Liver (tissue), 9 donors: ENCODE data around the gene TFCP2. TPM values are rescaled to one million over a fixed set of nuclear protein-coding genes. Genes with fewer than 3 reads are reported as not detected.

Source experiments
- DNase-seq: peaks from one replicate; pipeline ENCODE4 v3.0.0-alpha.2; 2017; ENCODE audit warnings: low spot score
- H3K27ac ChIP-seq, 2 donors: one replicate each; pipeline ENCODE4 v1.7.0; 2013; ENCODE audit warnings: inconsistent platforms in 2 of 2, low read length in 2 of 2, control low read depth in 1 of 2, low read depth in 1 of 2, mild to moderate bottlenecking in 1 of 2
- H3K27me3 ChIP-seq, 4 donors: one replicate each; pipeline versions ENCODE4 v1.6.1 to v1.7.0; 2013; ENCODE audit warnings: low read length in 3 of 4, inconsistent platforms in 1 of 4, mild to moderate bottlenecking in 1 of 4, moderate library complexity in 1 of 4; ENCODE audit not compliant: control insufficient read depth in 4 of 4, insufficient read depth in 4 of 4
- H3K36me3 ChIP-seq, 4 donors: one replicate each; pipeline versions ENCODE4 v1.6.1 to v1.7.0; 2013; ENCODE audit warnings: low read length in 3 of 4, mild to moderate bottlenecking in 3 of 4, low read depth in 1 of 4, moderate library complexity in 1 of 4; ENCODE audit not compliant: control insufficient read depth in 4 of 4, insufficient read depth in 3 of 4
- H3K4me1 ChIP-seq, 4 donors: one replicate each; pipeline versions ENCODE4 v1.6.1 to v1.7.0; 2013; ENCODE audit warnings: low read length in 3 of 4, mild to moderate bottlenecking in 3 of 4, moderate library complexity in 1 of 4; ENCODE audit not compliant: control insufficient read depth in 4 of 4, insufficient read depth in 4 of 4
- H3K4me3 ChIP-seq, 3 donors: one replicate each; pipeline versions ENCODE4 v1.6.1 to v1.7.0; 2013; ENCODE audit warnings: low read length in 3 of 3, control low read depth in 1 of 3, low read depth in 1 of 3, mild to moderate bottlenecking in 1 of 3
- H3K9ac ChIP-seq, 2 donors: one replicate each; pipeline ENCODE4 v1.7.0; 2013; ENCODE audit warnings: low read length in 2 of 2, mild to moderate bottlenecking in 2 of 2, moderate library complexity in 2 of 2, control low read depth in 1 of 2, low read depth in 1 of 2
- H3K9me3 ChIP-seq, 4 donors: one replicate each; pipeline versions ENCODE4 v1.6.1 to v1.7.0; 2013; ENCODE audit warnings: low read length in 3 of 4; ENCODE audit not compliant: control insufficient read depth in 4 of 4
- ATF3 ChIP-seq: IDR thresholded peaks from 2 replicates; pipeline ENCODE4 v1.6.1; 2016; ENCODE audit warnings: antibody characterized with exemption
- CTCF ChIP-seq: fragments of 150-350 bp; IDR thresholded peaks from 2 replicates; pipeline ENCODE4 v1.5.1; 2017; ENCODE audit warnings: improper control_type of control experiment, low read depth, low read length; ENCODE audit not compliant: missing input control
- EGR1 ChIP-seq, 2 donors: IDR thresholded peaks; 2 replicates each; pipeline ENCODE4 v1.6.1; 2016 to 2018; ENCODE audit warnings: antibody characterized with exemption in 2 of 2, low read depth in 2 of 2
- FOXA1 ChIP-seq: IDR thresholded peaks from 2 replicates; pipeline ENCODE4 v1.6.1; 2016; ENCODE audit warnings: antibody characterized with exemption
- GABPA ChIP-seq, 2 donors: IDR thresholded peaks in 1 of 2; conservative IDR thresholded peaks in 1 of 2; 2 replicates each; pipeline ENCODE4 v1.6.1; 2016; ENCODE audit warnings: antibody characterized with exemption in 2 of 2, mild to moderate bottlenecking in 1 of 2, moderate library complexity in 1 of 2
- JUND ChIP-seq, 2 donors: IDR thresholded peaks; 2 replicates each; pipeline ENCODE4 v1.6.1; 2016; ENCODE audit warnings: antibody characterized with exemption in 2 of 2
- NR2F2 ChIP-seq: IDR thresholded peaks from 2 replicates; pipeline ENCODE4 v1.6.1; 2016; ENCODE audit warnings: antibody characterized with exemption
- RAD21 ChIP-seq, 2 donors: IDR thresholded peaks; 2 replicates each; pipeline ENCODE4 v1.6.1; 2016; ENCODE audit warnings: antibody characterized with exemption in 2 of 2, mild to moderate bottlenecking in 2 of 2
- SP1 ChIP-seq: IDR thresholded peaks from 2 replicates; pipeline ENCODE4 v1.6.1; 2018; ENCODE audit warnings: antibody characterized with exemption, mild to moderate bottlenecking
- YY1 ChIP-seq: IDR thresholded peaks from 2 replicates; pipeline ENCODE4 v1.6.1; 2016; ENCODE audit warnings: antibody characterized with exemption, mild to moderate bottlenecking
- ZBTB33 ChIP-seq: IDR thresholded peaks from 2 replicates; pipeline ENCODE4 v1.6.1; 2016; ENCODE audit warnings: antibody characterized with exemption
- WGBS: extraction: QIAGEN DNeasy Blood & Tissue Kit; methylation state at CpG from one replicate; pipeline ENCODE4 v1.1.7; 2013; 5-methylcytosine and 5-hydroxymethylcytosine counted together
- polyA plus RNA-seq, 2 donors: library from polyadenylated mRNA; stranded (reverse) in 1 of 2; unstranded in 1 of 2; fragments of 200-250 nt in 1 of 2; fragments of >200 nt in 1 of 2; fragmentation: Nextera tagmentation in 1 of 2; extraction: Ambion mirVana in 1 of 2; gene quantifications; one replicate each; pipeline versions ENCODE4 v1.2.1 to v1.2.3, GENCODE V29; 2013 to 2015
- total RNA-seq, 2 donors: library from RNA; depleted of rRNA; stranded (reverse); fragments of >200 nt; gene quantifications; one replicate each; pipeline ENCODE4 v1.2.3, GENCODE V29; 2014
- donor health status: healthy.
- donor health status: healthy.
- donor health status: healthy.
- donor health status: healthy.
- donor health status: healthy.

Gene TFCP2
- total and polyA plus RNA-seq, 4 donors, result 1.6 to 8.6 (median 5.1) TPM

GRCh38 chr12:51217968-51218606, 45.2 kb upstream of the TFCP2 start, which contains the start of gene POU6F1 (continued):
- TF ChIP-seq ATF3, result no peak

GRCh38 chr12:51217133-51217967, 44.4 kb upstream of the TFCP2 start:
- TF ChIP-seq YY1 (no peak), RAD21 (IDR thresholded peaks at IDR 0.05) (peak in 1 of 2 donors; percentile 7), CTCF (peak; percentile 5)
- WGBS, result 1% methylated on average over 81 of the region's 81 CpGs
- peak overlapping the region; percentile 76 to 79 for H3K27ac ChIP-seq

GRCh38 chr12:51216642-51217041, 43.7 kb upstream of the TFCP2 start:
- H3K4me3 ChIP-seq, result peak overlapping the region in 2 of 3 donors; percentile 65 to 98
- DNase-seq, result no peak
- H3K9ac ChIP-seq, result peak overlapping the region in 1 of 2 donors; percentile 56
- no peaks in the 10 kb centered on the region for H3K36me3 ChIP-seq
- TF ChIP-seq SP1, result no peak
- TF ChIP-seq EGR1 (IDR thresholded peaks at IDR 0.05; ENCODE audit: low read depth in 2 of 2), result no peak
- TF ChIP-seq JUND (IDR thresholded peaks at IDR 0.05), result no peak
- no peak for TF ChIP-seq NR2F2
- TF ChIP-seq ATF3, result no peak
- no peaks in the 10 kb centered on the region for H3K9me3 ChIP-seq
- WGBS, result 57% methylated on average over 7 of the region's 7 CpGs
- H3K27ac ChIP-seq, result no peak overlapping the region
- no peaks in the 10 kb centered on the region for H3K27me3 ChIP-seq
- H3K4me1 ChIP-seq, result peaks cover 0 to 14% (median 6%) of the 10 kb centered on the region in 4 donors

More at GRCh38 chr12:51217133-51217967, 44.4 kb upstream of the TFCP2 start:
- no peaks in the 10 kb centered on the region for H3K36me3 ChIP-seq
- no peaks in the 10 kb centered on the region for H3K27me3 ChIP-seq
- H3K4me1 ChIP-seq, result peaks cover 0 to 14% (median 6%) of the 10 kb centered on the region in 4 donors
- H3K4me3 ChIP-seq, result peak overlapping the region; percentile 59 to 98 (median 90)
- no peaks in the 10 kb centered on the region for H3K9me3 ChIP-seq
- peak overlapping the region; percentile 16 to 64 for H3K9ac ChIP-seq
- peak; percentile 61 for DNase-seq

- Histone ChIP-seq H3K9me3 (no peaks in the 10 kb centered on the region), H3K27ac (no peak overlapping the region), H3K27me3 (no peaks in the 10 kb centered on the region), H3K4me3 (no peak overlapping the region), H3K4me1 (peaks cover 0 to 14% (median 6%) of the 10 kb centered on the region in 4 donors), H3K9ac (no peak overlapping the region), H3K36me3 (no peaks in the 10 kb centered on the region)
- WGBS, result 94% methylated on average over 5 of the region's 5 CpGs
- TF ChIP-seq GABPA (IDR thresholded peaks at IDR 0.05 in 1 of 2, conservative IDR thresholded peaks at IDR 0.05 in 1 of 2) (no peak), ZBTB33 (no peak), JUND (IDR thresholded peaks at IDR 0.05) (no peak), FOXA1 (no peak), ATF3 (no peak)
- DNase-seq, result no peak
Observed at GRCh38 chr12:51214895-51215294, 42.0 kb upstream of the TFCP2 start.
